ENCODE results near the gene CLRN3. TPM values are rescaled to one million over a fixed set of nuclear protein-coding genes. Genes with fewer than 3 reads are reported as not detected.

The CLRN3 gene
- total RNA-seq, 1 donor from 2014 or later: 0.31 TPM

GRCh38 chr10:127915324-127915723, 22.6 kb upstream of the CLRN3 start:
- H3K36me3 Mint-ChIP-seq (ENCODE audit: low read depth, unreplicated experiment): peaks cover 18% of the 10 kb centered on the region
- H3K9me3 Mint-ChIP-seq (ENCODE audit: unreplicated experiment): no peaks in the 10 kb centered on the region
- H3K27me3 Mint-ChIP-seq (ENCODE audit: unreplicated experiment): peaks cover 10% of the 10 kb centered on the region
- no peak overlapping the region for H3K4me3 Mint-ChIP-seq (ENCODE audit: unreplicated experiment)
- no peak for TF ChIP-seq CTCF (IDR thresholded peaks at IDR 0.05; ENCODE audit: unreplicated experiment)
- H3K27ac Mint-ChIP-seq (ENCODE audit: unreplicated experiment): no peak overlapping the region
- peaks cover 68% of the 10 kb centered on the region for H3K4me1 Mint-ChIP-seq (ENCODE audit: unreplicated experiment)
- DNase-seq (ENCODE audit: low spot score): no peak

- peaks cover 71% of the 10 kb centered on the region for H3K4me1 Mint-ChIP-seq (ENCODE audit: unreplicated experiment)
- TF ChIP-seq CTCF (IDR thresholded peaks at IDR 0.05; ENCODE audit: unreplicated experiment): no peak
Measured at GRCh38 chr10:127913368-127913759, 20.6 kb upstream of the CLRN3 start.

GRCh38 chr10:127912607-127913367, 20.0 kb upstream of the CLRN3 start:
- peaks cover 7% of the 10 kb centered on the region for H3K27me3 Mint-ChIP-seq (ENCODE audit: unreplicated experiment)
- H3K4me1 Mint-ChIP-seq (ENCODE audit: unreplicated experiment): peaks cover 76% of the 10 kb centered on the region
- H3K4me3 Mint-ChIP-seq (ENCODE audit: unreplicated experiment): no peak overlapping the region
- H3K9me3 Mint-ChIP-seq (ENCODE audit: unreplicated experiment): no peaks in the 10 kb centered on the region
- TF ChIP-seq CTCF (IDR thresholded peaks at IDR 0.05; ENCODE audit: unreplicated experiment): no peak
- H3K36me3 Mint-ChIP-seq (ENCODE audit: low read depth, unreplicated experiment): peaks cover 22% of the 10 kb centered on the region
- DNase-seq (ENCODE audit: low spot score): no peak
- H3K27ac Mint-ChIP-seq (ENCODE audit: unreplicated experiment): no peak overlapping the region

More at GRCh38 chr10:127913368-127913759, 20.6 kb upstream of the CLRN3 start:
- Mint-ChIP-seq H3K27ac (ENCODE audit: unreplicated experiment) (no peak overlapping the region), H3K36me3 (ENCODE audit: low read depth, unreplicated experiment) (peaks cover 23% of the 10 kb centered on the region), H3K27me3 (ENCODE audit: unreplicated experiment) (peaks cover 7% of the 10 kb centered on the region), H3K9me3 (ENCODE audit: unreplicated experiment) (no peaks in the 10 kb centered on the region), H3K4me3 (ENCODE audit: unreplicated experiment) (no peak overlapping the region)
- no peak for DNase-seq (ENCODE audit: low spot score)

GRCh38 chr10:127911867-127912257, 19.1 kb upstream of the CLRN3 start:
- Mint-ChIP-seq H3K4me1 (ENCODE audit: unreplicated experiment) (peaks cover 73% of the 10 kb centered on the region), H3K27me3 (ENCODE audit: unreplicated experiment) (peaks cover 4% of the 10 kb centered on the region), H3K9me3 (ENCODE audit: unreplicated experiment) (no peaks in the 10 kb centered on the region), H3K4me3 (ENCODE audit: unreplicated experiment) (no peak overlapping the region), H3K27ac (ENCODE audit: unreplicated experiment) (no peak overlapping the region), H3K36me3 (ENCODE audit: low read depth, unreplicated experiment) (peaks cover 18% of the 10 kb centered on the region)
- TF ChIP-seq CTCF (IDR thresholded peaks at IDR 0.05; ENCODE audit: unreplicated experiment): no peak
- DNase-seq (ENCODE audit: low spot score): no peak

- no peak overlapping the region for H3K4me3 Mint-ChIP-seq (ENCODE audit: unreplicated experiment)
- peaks cover 17% of the 10 kb centered on the region for H3K36me3 Mint-ChIP-seq (ENCODE audit: low read depth, unreplicated experiment)
- peaks cover 4% of the 10 kb centered on the region for H3K27me3 Mint-ChIP-seq (ENCODE audit: unreplicated experiment)
- no peaks in the 10 kb centered on the region for H3K9me3 Mint-ChIP-seq (ENCODE audit: unreplicated experiment)
- DNase-seq (ENCODE audit: low spot score): no peak
- H3K4me1 Mint-ChIP-seq (ENCODE audit: unreplicated experiment): peaks cover 72% of the 10 kb centered on the region
- H3K27ac Mint-ChIP-seq (ENCODE audit: unreplicated experiment): no peak overlapping the region
- TF ChIP-seq CTCF (IDR thresholded peaks at IDR 0.05; ENCODE audit: unreplicated experiment): no peak
Measured at GRCh38 chr10:127911218-127911866, 18.6 kb upstream of the CLRN3 start.

All from endothelial cell (in vitro differentiated cells).